Right lobe of liver (tissue), 4 donors: ENCODE measurements around the gene PCSK9.

ENCODE experiments used
- POLR2A ChIP-seq: fragments of 450-650 bp; IDR thresholded peaks from one replicate; pipeline ENCODE4 v1.6.1; 2017; ENCODE audit warnings: antibody characterized with exemption, mild to moderate bottlenecking
- TF ChIP-seq, protein P1 (sequence below), 4 donors: fragments of 200-600 bp in 3 of 4; fragments of 450-650 bp in 1 of 4; IDR thresholded peaks; one replicate each; pipeline versions ENCODE4 v1.5.1 to v1.8.0; 2016 to 2022; ENCODE audit warnings: antibody characterized with exemption in 4 of 4, mild to moderate bottlenecking in 2 of 4
- donor health status: DM: no; HTN: no; CAD: no.
- donor health status: DM: no; HTN: no; CAD: no.
- donor health status: DM: no; HTN: yes; CAD: no.

DNA sequence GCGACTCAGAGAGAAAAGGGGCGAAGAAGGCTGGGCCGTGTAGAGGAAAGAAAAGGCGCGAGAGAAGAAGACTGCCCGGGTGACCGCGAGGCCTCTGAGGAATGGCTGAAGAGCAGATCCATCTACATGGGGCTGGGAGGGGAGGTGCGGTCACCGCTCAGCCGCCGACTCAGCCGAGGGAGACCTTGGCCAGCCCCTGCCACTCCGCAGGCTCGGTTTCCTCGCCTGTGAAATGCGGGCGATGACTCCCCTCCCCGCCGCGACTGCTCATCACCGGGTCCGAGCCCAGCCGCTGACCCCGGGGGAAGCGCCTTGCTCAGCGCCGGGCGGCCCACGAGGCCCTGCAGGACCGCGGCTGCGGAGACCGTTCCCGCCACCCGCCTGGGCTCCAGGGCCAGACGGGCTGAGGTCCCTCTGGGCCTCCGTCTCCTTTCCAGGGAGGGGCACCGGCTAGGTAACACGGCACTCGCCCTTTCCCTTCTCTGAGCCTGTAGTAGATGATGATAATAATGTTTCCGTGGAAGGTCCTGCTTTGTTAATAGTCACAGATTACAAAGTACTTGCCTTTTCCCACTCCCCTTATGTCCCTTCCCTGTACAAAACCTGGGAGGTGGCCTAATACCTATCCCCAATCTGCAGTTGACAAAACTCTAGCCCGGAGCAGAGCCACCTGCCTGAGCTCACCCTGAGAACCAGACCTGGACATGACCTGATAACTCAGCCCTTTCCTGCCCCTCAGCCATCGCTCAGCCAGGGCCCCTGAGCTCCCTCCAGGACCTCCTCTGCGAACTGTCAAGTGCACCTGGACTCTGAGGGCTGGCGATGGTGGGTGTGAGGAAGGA lies 42.3 kb upstream of the PCSK9 start:
- no peak for TF ChIP-seq POLR2A
- TF ChIP-seq, protein P1, sequence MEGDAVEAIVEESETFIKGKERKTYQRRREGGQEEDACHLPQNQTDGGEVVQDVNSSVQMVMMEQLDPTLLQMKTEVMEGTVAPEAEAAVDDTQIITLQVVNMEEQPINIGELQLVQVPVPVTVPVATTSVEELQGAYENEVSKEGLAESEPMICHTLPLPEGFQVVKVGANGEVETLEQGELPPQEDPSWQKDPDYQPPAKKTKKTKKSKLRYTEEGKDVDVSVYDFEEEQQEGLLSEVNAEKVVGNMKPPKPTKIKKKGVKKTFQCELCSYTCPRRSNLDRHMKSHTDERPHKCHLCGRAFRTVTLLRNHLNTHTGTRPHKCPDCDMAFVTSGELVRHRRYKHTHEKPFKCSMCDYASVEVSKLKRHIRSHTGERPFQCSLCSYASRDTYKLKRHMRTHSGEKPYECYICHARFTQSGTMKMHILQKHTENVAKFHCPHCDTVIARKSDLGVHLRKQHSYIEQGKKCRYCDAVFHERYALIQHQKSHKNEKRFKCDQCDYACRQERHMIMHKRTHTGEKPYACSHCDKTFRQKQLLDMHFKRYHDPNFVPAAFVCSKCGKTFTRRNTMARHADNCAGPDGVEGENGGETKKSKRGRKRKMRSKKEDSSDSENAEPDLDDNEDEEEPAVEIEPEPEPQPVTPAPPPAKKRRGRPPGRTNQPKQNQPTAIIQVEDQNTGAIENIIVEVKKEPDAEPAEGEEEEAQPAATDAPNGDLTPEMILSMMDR (IDR thresholded peaks at IDR 0.05): no peak
